HepG2 (cell line): Measurements from ENCODE around the gene PRR29. TPM values are rescaled to one million over a fixed set of nuclear protein-coding genes. Genes with fewer than 3 reads are reported as not detected.
A peak's percentile ranks its signal among the peaks of the same experiment; 100 is the strongest.

Experiments used
- EZH2 ChIP-seq: conservative IDR thresholded peaks from 2 replicates; pipeline ENCODE4 v1.6.1; 2012; ENCODE audit warnings: mild to moderate bottlenecking, low read depth, low read length, moderate library complexity
- NFIB ChIP-seq: sonication (generic); formaldehyde crosslinking; IDR thresholded peaks from 2 replicates; pipeline ENCODE4 v1.9.0; 2021; ENCODE audit warnings: missing genetic modification reagents, mild to moderate bottlenecking, borderline replicate concordance
- PATZ1 ChIP-seq: sonication (generic); formaldehyde crosslinking; IDR thresholded peaks from 2 replicates; pipeline ENCODE4 v1.4.0; 2020; ENCODE audit warnings: missing genetic modification reagents
- RBM22 ChIP-seq: fragments of 200-400 bp; formaldehyde crosslinking; optimal IDR thresholded peaks from 2 replicates; pipeline ENCODE3; 2017; ENCODE audit warnings: mild to moderate bottlenecking, low read length, moderate library complexity
- REST ChIP-seq, 2 experiments: IDR thresholded peaks; 2 replicates each; pipeline ENCODE4 v1.6.1; 2011 to 2012; ENCODE audit warnings: low read length in 2 of 2, borderline replicate concordance in 1 of 2, low read depth in 1 of 2, mild to moderate bottlenecking in 1 of 2, moderate library complexity in 1 of 2
- TAF1 ChIP-seq: sonication (generic); formaldehyde crosslinking; IDR thresholded peaks from 2 replicates; pipeline ENCODE4 v1.4.0; 2020; ENCODE audit warnings: missing genetic modification reagents
- polyA plus RNA-seq, 8 experiments: library from polyadenylated mRNA; depleted of rRNA in 3 of 8; stranded (reverse) in 7 of 8; unstranded in 1 of 8; fragments of >200 nt; fragmentation: Illumina TruSeq in 4 of 8; extraction: Trizol in 4 of 8; gene quantifications; 2 replicates each; pipeline versions ENCODE4 v1.2.1 to v1.2.3, GENCODE V29; 2011 to 2016; ENCODE audit warnings: low read depth in 4 of 8, missing spikeins in 1 of 8, mixed read lengths in 1 of 8; ENCODE audit not compliant: insufficient read depth in 1 of 8
- total RNA-seq, 5 experiments: library from RNA; depleted of rRNA; stranded (reverse); fragments of >200 nt; fragmentation: Illumina TruSeq; extraction: Trizol; gene quantifications; 2 replicates each; pipeline ENCODE4 v1.2.3, GENCODE V29; 2016; ENCODE audit warnings: low read depth in 1 of 5
- TF ChIP-seq, protein P1 (sequence below): sonication (generic); formaldehyde crosslinking; IDR thresholded peaks from 2 replicates; pipeline ENCODE4 v1.5.0; 2020; ENCODE audit warnings: mild to moderate bottlenecking, missing genetic modification reagents, borderline replicate concordance
- TF ChIP-seq, protein P2 (sequence below): sonication (generic); formaldehyde crosslinking; IDR thresholded peaks from 2 replicates; pipeline ENCODE4 v1.4.0; 2020; ENCODE audit warnings: mild to moderate bottlenecking, missing genetic modification reagents
- TF ChIP-seq, protein P3 (sequence below): IDR thresholded peaks from 2 replicates; pipeline ENCODE4 v1.6.1; 2016; ENCODE audit warnings: low read depth, control low read depth

The PRR29 gene
- total and polyA plus RNA-seq, 2 of the 13 experiments (the other 11 are each of a cell fraction or from before 2014, with no cell fraction given): 0.07 to 0.20 TPM

DNA sequence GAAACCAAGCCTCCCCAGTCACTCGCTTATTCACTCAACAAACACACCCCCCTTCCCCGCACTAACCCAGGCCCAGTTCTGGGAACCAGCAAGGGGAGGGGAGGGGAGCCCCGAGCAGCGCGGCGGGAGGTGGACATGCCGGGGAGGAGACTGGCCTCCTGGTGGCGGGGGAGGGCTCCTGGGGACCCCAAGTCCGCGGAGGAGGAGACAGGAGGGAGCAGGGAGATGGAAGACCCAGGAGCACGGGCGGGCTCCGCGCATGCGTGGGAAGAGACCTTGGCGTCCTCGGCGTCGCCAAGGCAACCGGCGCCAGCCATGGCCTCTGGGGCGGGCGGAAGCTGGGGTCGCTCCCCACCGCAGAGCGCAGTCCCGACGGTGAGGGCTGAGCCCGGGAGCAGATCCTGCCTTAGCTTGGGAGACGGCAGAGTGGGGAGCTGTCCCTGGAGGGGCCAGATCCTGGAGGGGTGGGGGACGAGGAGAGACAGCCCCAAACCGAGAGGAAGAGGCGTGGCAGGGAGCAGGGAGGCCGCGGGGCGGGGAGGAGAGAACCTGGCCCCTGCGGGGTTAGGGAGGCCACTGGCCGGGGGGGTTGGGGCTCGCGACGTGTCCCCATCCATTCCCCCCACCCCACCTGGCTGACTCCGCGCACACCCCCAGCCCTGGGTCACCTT lies at the start of gene PRR29 (continued):
- no peak for TF ChIP-seq REST (IDR thresholded peaks at IDR 0.05; ENCODE audit: borderline replicate concordance in 1 of 2, low read depth in 1 of 2, low read length in 2 of 2)
- peak; percentile 95 for TF ChIP-seq PATZ1
- TF ChIP-seq, protein P1, sequence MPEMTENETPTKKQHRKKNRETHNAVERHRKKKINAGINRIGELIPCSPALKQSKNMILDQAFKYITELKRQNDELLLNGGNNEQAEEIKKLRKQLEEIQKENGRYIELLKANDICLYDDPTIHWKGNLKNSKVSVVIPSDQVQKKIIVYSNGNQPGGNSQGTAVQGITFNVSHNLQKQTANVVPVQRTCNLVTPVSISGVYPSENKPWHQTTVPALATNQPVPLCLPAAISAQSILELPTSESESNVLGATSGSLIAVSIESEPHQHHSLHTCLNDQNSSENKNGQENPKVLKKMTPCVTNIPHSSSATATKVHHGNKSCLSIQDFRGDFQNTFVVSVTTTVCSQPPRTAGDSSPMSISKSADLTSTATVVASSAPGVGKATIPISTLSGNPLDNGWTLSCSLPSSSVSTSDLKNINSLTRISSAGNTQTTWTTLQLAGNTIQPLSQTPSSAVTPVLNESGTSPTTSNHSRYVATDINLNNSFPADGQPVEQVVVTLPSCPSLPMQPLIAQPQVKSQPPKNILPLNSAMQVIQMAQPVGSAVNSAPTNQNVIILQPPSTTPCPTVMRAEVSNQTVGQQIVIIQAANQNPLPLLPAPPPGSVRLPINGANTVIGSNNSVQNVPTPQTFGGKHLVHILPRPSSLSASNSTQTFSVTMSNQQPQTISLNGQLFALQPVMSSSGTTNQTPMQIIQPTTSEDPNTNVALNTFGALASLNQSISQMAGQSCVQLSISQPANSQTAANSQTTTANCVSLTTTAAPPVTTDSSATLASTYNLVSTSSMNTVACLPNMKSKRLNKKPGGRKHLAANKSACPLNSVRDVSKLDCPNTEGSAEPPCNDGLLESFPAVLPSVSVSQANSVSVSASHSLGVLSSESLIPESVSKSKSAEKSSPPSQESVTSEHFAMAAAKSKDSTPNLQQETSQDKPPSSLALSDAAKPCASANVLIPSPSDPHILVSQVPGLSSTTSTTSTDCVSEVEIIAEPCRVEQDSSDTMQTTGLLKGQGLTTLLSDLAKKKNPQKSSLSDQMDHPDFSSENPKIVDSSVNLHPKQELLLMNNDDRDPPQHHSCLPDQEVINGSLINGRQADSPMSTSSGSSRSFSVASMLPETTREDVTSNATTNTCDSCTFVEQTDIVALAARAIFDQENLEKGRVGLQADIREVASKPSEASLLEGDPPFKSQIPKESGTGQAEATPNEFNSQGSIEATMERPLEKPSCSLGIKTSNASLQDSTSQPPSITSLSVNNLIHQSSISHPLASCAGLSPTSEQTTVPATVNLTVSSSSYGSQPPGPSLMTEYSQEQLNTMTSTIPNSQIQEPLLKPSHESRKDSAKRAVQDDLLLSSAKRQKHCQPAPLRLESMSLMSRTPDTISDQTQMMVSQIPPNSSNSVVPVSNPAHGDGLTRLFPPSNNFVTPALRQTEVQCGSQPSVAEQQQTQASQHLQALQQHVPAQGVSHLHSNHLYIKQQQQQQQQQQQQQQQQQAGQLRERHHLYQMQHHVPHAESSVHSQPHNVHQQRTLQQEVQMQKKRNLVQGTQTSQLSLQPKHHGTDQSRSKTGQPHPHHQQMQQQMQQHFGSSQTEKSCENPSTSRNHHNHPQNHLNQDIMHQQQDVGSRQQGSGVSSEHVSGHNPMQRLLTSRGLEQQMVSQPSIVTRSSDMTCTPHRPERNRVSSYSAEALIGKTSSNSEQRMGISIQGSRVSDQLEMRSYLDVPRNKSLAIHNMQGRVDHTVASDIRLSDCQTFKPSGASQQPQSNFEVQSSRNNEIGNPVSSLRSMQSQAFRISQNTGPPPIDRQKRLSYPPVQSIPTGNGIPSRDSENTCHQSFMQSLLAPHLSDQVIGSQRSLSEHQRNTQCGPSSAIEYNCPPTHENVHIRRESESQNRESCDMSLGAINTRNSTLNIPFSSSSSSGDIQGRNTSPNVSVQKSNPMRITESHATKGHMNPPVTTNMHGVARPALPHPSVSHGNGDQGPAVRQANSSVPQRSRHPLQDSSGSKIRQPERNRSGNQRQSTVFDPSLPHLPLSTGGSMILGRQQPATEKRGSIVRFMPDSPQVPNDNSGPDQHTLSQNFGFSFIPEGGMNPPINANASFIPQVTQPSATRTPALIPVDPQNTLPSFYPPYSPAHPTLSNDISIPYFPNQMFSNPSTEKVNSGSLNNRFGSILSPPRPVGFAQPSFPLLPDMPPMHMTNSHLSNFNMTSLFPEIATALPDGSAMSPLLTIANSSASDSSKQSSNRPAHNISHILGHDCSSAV (CRISPR knock-in tag): no peak
- no peak for TF ChIP-seq EZH2
- TF ChIP-seq, protein P2, sequence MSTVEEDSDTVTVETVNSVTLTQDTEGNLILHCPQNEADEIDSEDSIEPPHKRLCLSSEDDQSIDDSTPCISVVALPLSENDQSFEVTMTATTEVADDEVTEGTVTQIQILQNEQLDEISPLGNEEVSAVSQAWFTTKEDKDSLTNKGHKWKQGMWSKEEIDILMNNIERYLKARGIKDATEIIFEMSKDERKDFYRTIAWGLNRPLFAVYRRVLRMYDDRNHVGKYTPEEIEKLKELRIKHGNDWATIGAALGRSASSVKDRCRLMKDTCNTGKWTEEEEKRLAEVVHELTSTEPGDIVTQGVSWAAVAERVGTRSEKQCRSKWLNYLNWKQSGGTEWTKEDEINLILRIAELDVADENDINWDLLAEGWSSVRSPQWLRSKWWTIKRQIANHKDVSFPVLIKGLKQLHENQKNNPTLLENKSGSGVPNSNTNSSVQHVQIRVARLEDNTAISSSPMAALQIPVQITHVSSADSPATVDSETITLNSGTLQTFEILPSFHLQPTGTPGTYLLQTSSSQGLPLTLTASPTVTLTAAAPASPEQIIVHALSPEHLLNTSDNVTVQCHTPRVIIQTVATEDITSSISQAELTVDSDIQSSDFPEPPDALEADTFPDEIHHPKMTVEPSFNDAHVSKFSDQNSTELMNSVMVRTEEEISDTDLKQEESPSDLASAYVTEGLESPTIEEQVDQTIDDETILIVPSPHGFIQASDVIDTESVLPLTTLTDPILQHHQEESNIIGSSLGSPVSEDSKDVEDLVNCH (CRISPR knock-in tag): no peak
- no peak; the same call in 1 of the 2 replicates for TF ChIP-seq TAF1 (CRISPR knock-in tag)
- peak; percentile 72 for TF ChIP-seq RBM22
- no peak for TF ChIP-seq NFIB (CRISPR knock-in tag)
- TF ChIP-seq, protein P3, sequence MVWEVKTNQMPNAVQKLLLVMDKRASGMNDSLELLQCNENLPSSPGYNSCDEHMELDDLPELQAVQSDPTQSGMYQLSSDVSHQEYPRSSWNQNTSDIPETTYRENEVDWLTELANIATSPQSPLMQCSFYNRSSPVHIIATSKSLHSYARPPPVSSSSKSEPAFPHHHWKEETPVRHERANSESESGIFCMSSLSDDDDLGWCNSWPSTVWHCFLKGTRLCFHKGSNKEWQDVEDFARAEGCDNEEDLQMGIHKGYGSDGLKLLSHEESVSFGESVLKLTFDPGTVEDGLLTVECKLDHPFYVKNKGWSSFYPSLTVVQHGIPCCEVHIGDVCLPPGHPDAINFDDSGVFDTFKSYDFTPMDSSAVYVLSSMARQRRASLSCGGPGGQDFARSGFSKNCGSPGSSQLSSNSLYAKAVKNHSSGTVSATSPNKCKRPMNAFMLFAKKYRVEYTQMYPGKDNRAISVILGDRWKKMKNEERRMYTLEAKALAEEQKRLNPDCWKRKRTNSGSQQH (CRISPR knock-in tag): no peak
